Panc1 (cell line): ENCODE data around the gene MAB21L2.

Experiments used
- POLR2AphosphoS5 ChIP-seq: IDR thresholded peaks from 2 replicates; pipeline ENCODE4 v1.6.1; 2012; ENCODE audit warnings: mild to moderate bottlenecking, low read depth, low read length, moderate library complexity
- SIN3A ChIP-seq: IDR thresholded peaks from 2 replicates; pipeline ENCODE4 v1.6.1; 2012; ENCODE audit warnings: low read depth, mild to moderate bottlenecking, low read length, moderate library complexity, borderline replicate concordance; ENCODE audit not compliant: insufficient read depth
- TF ChIP-seq, protein P1 (sequence below): fragments of 450-650 bp; IDR thresholded peaks from 2 replicates; pipeline ENCODE4 v1.5.1; 2017; ENCODE audit warnings: mild to moderate bottlenecking
- TF ChIP-seq, protein P2 (sequence below), 2 experiments: IDR thresholded peaks; 2 replicates each; pipeline ENCODE4 v1.6.1; 2011 to 2012; ENCODE audit warnings: low read depth in 2 of 2, control low read depth in 1 of 2, low read length in 1 of 2, mild to moderate bottlenecking in 1 of 2, moderate library complexity in 1 of 2; ENCODE audit not compliant: insufficient read depth in 1 of 2

DNA sequence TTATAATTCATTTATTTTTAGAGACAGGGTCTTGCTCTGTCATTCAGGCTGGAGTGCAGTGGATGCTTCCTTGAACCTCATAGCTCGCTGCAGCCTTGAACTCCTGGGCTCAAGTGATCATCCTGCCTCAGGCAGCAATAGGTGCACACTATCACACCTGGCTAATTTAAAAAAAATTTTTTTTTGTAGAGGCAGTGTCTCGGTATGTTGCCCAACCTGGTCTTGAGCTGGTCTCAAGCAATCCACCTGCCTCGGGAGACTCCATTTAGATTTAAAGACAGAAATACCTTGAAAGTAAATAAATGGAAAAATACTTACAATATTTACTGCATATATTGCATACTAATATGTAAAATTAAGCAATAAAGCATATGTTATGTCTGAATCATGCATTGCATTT, 40.3 kb upstream of the MAB21L2 start:
- TF ChIP-seq, protein P1, sequence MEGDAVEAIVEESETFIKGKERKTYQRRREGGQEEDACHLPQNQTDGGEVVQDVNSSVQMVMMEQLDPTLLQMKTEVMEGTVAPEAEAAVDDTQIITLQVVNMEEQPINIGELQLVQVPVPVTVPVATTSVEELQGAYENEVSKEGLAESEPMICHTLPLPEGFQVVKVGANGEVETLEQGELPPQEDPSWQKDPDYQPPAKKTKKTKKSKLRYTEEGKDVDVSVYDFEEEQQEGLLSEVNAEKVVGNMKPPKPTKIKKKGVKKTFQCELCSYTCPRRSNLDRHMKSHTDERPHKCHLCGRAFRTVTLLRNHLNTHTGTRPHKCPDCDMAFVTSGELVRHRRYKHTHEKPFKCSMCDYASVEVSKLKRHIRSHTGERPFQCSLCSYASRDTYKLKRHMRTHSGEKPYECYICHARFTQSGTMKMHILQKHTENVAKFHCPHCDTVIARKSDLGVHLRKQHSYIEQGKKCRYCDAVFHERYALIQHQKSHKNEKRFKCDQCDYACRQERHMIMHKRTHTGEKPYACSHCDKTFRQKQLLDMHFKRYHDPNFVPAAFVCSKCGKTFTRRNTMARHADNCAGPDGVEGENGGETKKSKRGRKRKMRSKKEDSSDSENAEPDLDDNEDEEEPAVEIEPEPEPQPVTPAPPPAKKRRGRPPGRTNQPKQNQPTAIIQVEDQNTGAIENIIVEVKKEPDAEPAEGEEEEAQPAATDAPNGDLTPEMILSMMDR, result no peak
- TF ChIP-seq SIN3A (no peak), POLR2AphosphoS5 (no peak)
- TF ChIP-seq, protein P2, sequence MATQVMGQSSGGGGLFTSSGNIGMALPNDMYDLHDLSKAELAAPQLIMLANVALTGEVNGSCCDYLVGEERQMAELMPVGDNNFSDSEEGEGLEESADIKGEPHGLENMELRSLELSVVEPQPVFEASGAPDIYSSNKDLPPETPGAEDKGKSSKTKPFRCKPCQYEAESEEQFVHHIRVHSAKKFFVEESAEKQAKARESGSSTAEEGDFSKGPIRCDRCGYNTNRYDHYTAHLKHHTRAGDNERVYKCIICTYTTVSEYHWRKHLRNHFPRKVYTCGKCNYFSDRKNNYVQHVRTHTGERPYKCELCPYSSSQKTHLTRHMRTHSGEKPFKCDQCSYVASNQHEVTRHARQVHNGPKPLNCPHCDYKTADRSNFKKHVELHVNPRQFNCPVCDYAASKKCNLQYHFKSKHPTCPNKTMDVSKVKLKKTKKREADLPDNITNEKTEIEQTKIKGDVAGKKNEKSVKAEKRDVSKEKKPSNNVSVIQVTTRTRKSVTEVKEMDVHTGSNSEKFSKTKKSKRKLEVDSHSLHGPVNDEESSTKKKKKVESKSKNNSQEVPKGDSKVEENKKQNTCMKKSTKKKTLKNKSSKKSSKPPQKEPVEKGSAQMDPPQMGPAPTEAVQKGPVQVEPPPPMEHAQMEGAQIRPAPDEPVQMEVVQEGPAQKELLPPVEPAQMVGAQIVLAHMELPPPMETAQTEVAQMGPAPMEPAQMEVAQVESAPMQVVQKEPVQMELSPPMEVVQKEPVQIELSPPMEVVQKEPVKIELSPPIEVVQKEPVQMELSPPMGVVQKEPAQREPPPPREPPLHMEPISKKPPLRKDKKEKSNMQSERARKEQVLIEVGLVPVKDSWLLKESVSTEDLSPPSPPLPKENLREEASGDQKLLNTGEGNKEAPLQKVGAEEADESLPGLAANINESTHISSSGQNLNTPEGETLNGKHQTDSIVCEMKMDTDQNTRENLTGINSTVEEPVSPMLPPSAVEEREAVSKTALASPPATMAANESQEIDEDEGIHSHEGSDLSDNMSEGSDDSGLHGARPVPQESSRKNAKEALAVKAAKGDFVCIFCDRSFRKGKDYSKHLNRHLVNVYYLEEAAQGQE (IDR thresholded peaks at IDR 0.05; ENCODE audit: insufficient read depth in 1 of 2, low read depth in 2 of 2, low read length in 1 of 2), result no peak
